NCI-H2107 treated with DMSO at 0.1 percent for 48 hours (cell line): ENCODE results near the gene GCC1.

ENCODE experiments used
- DNase-seq: peaks from one replicate; lab custom pipeline; 2025; ENCODE audit not compliant: unreplicated experiment; lab: John Stamatoyannopoulos, UW

Gene GCC1

DNA sequence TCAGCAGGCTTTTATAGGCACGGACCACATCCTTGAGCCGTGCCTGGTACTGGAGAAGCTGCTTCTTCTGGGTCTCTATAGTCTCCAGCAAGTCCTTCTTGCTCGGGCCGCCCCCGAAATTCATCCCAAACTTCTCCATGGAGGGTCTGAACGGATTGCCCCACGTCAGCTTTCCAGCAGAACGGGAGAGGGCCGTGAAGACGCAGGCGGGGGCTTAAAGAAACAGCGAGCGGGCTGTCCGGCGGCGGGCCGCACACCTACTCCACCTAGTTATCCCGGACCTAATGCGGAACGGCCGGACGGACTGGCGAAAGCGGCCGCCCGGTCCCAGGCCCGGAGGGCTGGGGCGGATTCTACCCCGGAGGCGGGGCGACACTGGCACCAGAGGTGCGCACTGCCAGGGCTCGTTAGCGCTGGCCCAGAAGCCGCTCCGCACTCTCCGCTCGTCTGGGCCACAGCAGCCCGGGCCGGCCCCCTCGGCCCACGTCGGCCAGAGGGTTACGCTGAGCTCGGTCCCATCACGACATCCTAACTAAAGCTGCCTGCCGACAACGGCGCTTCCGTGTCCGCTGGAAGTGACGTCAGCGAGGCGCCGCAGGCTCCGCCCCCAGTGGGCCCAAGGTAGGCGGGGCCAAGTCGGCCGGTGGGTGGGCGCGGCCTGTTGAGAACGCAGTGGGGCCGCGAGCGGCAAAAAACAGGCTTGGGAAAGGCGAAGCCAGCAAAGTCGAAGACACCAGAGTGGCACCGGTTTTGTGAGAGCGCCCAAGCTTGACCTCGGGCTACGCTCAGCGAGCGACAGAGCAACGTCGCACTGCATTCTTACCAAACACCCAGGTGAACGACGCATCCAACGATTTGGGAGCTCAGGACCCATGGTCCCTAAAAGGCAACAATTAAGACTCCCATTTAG is at the start of gene GCC1:
GCC1 (minus strand) TSS at position 553 of the 910 bp plus-strand sequence; CDS start at position 139, 414 bp downstream.
- DNase-seq: peak; percentile 44

- DNase-seq: no peak
These were observed 47.0 kb upstream of the GCC1 start for GRCh38 chr7:127632276-127632910.

- DNase-seq: peak; percentile 41
These were observed 44.0 kb upstream of the GCC1 start for GRCh38 chr7:127629268-127629854.

DNA sequence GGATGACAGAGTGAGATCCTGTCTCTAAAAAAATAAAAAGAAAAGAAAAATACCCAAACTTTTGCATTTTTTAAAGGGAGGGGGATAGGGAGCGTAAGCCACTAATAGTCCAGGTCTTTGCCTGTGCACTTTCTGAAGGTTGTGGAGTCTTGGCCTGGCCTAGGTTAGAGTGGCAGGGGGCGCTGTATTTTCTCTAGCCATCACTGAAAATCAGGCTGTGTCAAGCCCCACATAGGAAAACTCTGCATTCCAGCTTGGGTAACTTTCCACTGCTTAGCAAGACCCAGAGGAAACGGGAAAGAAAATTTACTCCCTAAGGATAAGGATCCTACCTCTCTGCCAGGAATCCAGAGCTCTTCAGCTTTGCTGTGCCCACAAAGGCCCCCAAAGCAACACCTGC is 43.0 kb upstream of the GCC1 start:
- DNase-seq: no peak

GRCh38 chr7:127625331-127625730 is 39.9 kb upstream of the GCC1 start:
- DNase-seq: no peak

DNA sequence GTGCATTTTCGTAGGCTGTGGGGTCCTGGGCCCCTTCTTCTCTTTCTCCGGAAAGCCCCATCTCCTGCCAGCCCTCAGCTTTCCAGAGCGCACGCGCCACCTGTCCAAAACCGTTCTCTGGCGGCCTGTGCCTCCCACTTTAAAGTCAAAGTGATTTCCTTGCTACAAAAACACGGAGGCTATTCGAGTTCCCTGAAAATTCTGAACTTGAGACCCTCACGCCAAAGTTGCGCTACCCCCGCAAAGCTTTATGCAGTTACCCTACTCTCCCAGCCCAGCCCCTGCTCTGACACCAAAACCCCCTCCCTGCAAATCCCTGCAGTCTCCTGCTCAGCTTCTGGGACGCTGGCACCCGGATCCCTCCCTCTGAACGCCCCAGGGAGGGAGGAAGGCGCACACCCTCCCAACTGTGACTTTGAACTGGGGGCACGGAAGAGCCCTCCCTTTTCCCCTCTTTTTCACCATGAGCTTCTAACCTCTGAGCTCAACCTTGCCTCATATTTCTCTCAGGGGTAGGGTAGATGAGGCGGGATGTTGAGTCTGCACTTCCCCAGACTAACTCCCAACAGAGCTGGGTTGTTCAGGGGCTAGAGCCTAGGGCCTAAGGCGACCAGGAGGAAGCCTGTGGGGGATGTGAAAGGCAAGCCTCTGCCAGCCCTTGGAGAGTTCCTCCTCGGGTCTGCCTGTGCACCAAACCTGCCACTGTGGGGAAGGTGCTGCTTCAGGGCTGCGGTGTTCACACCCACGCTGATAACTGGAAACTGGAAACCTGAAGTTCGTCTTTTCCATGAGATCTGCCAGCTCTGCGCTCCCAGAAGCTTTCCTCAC is 35.2 kb upstream of the GCC1 start:
- DNase-seq: no peak

GRCh38 chr7:127619681-127620405 is 34.4 kb upstream of the GCC1 start:
- no peak for DNase-seq

- DNase-seq: no peak
These were observed 33.4 kb upstream of the GCC1 start for GRCh38 chr7:127618775-127619174.

GRCh38 chr7:127618042-127618441 is 32.6 kb upstream of the GCC1 start, which contains the start of gene PAX4:
PAX4 (minus strand) TSS chr7:127618142; CDS start chr7:127615928, 2,214 bp downstream.
- no peak for DNase-seq

GRCh38 chr7:127616724-127617123 is 31.3 kb upstream of the GCC1 start:
- no peak for DNase-seq

- DNase-seq: no peak
These were observed 26.9 kb upstream of the GCC1 start for GRCh38 chr7:127612263-127612662.

GRCh38 chr7:127609297-127609696 is 23.9 kb upstream of the GCC1 start:
- no peak for DNase-seq

- DNase-seq: no peak
These were observed 23.1 kb upstream of the GCC1 start for GRCh38 chr7:127608446-127608845.

- no peak for DNase-seq
These were observed 15.5 kb upstream of the GCC1 start for GRCh38 chr7:127600885-127601284.

DNA sequence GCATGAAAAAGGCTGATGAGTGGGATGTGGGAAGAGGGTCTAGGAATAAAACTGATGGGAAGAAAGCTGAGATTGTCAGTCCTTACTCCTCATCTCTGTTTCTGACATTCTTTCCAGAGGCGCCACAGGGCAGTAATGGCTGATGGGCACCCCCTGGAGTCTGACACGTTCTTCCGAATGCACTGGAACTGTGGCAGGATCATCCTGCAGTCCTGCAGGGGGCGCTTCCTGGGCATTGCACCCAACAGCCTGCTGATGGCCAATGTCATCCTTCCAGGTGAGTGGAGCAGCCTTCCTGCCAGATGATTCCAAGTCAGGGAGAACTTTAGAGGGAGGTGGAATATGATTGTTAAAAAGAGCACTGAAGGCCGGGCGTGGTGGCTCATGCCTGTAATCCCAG is 12.9 kb upstream of the GCC1 start:
- no peak for DNase-seq

GRCh38 chr7:127595737-127596136 is 10.3 kb upstream of the GCC1 start:
- DNase-seq: no peak

- DNase-seq: no peak
These were observed 9.1 kb upstream of the GCC1 start for GRCh38 chr7:127594490-127594889.

GRCh38 chr7:127592550-127592949 is 7.2 kb upstream of the GCC1 start:
- no peak for DNase-seq

GRCh38 chr7:127591591-127591990 is 6.2 kb upstream of the GCC1 start:
- DNase-seq: no peak

- no peak for DNase-seq
These were observed 5.8 kb upstream of the GCC1 start for GRCh38 chr7:127591189-127591588.
